Pancreas (tissue), 10 donors: ENCODE results near the gene TARP.
"Not testable (repeated sequence)": the region's sequence is repeated elsewhere in the genome, so short reads cannot be mapped to it uniquely, and the experiment has no call there.

ENCODE experiments used
- ATAC-seq, 4 donors: fragments of 200-7000 bp; cut with Tn5 transposase; one replicate each; pipeline versions ENCODE4 v1.8.0 to v1.9.1; 2020; ENCODE audit warnings: mild to moderate bottlenecking in 4 of 4, moderate library complexity in 4 of 4
- DNase-seq, 6 donors: peaks; one replicate each; pipeline ENCODE4 v3.0.0-alpha.2; 2020
- FAIRE-seq: peaks from 2 replicates; lab custom pipeline; 2012; peaks lifted over from hg19 to GRCh38; lab: Jason Lieb, UNC
- H3K27ac ChIP-seq, 4 donors: fragments of 200-600 bp; sonication (generic); 1 replicate in 3 of 4; 2 replicates in 1 of 4; pipeline versions ENCODE4 v1.5.0 to v1.8.0; 2020
- H3K27me3 ChIP-seq, 4 donors: fragments of 200-600 bp; one replicate each; pipeline ENCODE4 v1.8.0; 2021
- H3K36me3 ChIP-seq, 3 donors: fragments of 200-600 bp; sonication (generic) in 1 of 3; one replicate each; pipeline versions ENCODE4 v1.5.0 to v1.8.0; 2020 to 2021
- H3K4me1 ChIP-seq, 3 donors: fragments of 200-600 bp; one replicate each; pipeline ENCODE4 v1.8.0; 2021
- H3K4me3 ChIP-seq, 4 donors: fragments of 200-600 bp; sonication (generic) in 2 of 4; one replicate each; pipeline versions ENCODE4 v1.5.0 to v1.8.0; 2020 to 2021
- H3K9me3 ChIP-seq, 4 donors: fragments of 200-600 bp; one replicate each; pipeline ENCODE4 v1.8.0; 2021
- CTCF ChIP-seq, 4 donors: fragments of 200-600 bp; sonication (generic) in 3 of 4; IDR thresholded peaks; one replicate each; pipeline versions ENCODE4 v1.5.0 to v1.8.0; 2021; ENCODE audit warnings: antibody characterized with exemption in 4 of 4
- WGBS, 2 donors: extraction: QIAGEN DNeasy Blood & Tissue Kit; methylation state at CpG; one replicate each; pipeline ENCODE4 v1.1.7; 2013; 5-methylcytosine and 5-hydroxymethylcytosine counted together
- intact Hi-C, 3 donors: fragments of 100-400 bp; cut with DNase I; formaldehyde crosslinking; loops; one replicate each; pipeline versions ENCODE4 v1.11.1 to v1.14.2; 2022
- donor health status: healthy with polysubstance abuse.
- donor health status: DM: no; HTN: no; CAD: no; lungs with moderate emphysema.
- donor health status: DM: no; HTN: no; CAD: no.
- donor health status: control.
- donor health status: control.
- donor health status: Bipolar disorder and iron deficiency.
- donor health status: DM: yes; HTN: yes; CAD: no.
- donor health status: DM: no; HTN: no; CAD: no.
- donor health status: DM: no; HTN: no; CAD: no.
- donor health status: DM: yes; HTN: yes; CAD: no.

The TARP gene

DNA sequence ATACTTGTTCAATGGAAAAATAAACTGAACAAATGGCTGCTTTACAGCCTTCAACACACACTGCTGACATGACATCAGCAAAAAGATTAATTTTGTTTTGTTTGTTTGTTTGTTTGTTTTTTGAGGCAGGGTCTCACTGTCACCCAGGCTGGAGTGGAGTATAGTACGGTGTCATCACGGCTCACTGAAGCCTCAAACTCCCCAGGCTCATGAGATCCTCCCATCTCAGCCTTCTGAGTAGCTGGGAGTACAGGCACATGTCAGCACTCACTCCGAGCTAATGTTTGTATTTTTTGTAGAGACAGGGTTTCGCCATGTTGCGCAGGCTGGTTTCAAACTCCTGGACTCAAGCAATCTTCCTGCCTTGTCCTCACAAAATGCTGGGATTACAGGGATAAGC is 10.9 kb downstream of the TARP start:
- no peak for TF ChIP-seq CTCF (IDR thresholded peaks at IDR 0.05)
- no peaks in the 10 kb centered on the region for H3K9me3 ChIP-seq
- no peak overlapping the region for H3K27ac ChIP-seq
- H3K4me3 ChIP-seq = no peak overlapping the region
- FAIRE-seq (no peak), ATAC-seq (no peak), DNase-seq (no peak)
- intact Hi-C loops = no loop called here
- no peaks in the 10 kb centered on the region for H3K36me3 ChIP-seq
- 79 to 88% methylated on average over 5 of the region's 5 CpGs for WGBS, 2 donors
- H3K27me3 ChIP-seq = no peaks in the 10 kb centered on the region
- no peaks in the 10 kb centered on the region for H3K4me1 ChIP-seq

DNA sequence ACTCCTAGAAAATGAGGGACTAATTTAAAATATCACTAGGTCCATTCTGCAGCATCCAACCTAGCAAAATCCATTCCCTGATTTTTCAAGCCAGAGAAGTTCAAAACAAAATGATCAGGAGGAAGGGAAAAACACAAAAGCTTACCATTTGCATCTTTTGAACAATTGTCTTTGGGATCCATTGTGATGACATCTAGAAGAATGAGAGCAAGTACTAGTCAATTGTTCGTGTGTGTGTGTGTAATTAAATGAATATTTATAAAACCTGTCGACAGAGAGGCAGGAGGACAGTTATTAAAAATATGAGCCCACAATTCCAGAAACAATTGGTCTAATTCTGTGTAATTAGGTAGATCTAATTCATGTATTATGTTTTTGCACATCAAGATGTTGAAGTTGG is 11.4 kb downstream of the TARP start:
- H3K9me3 ChIP-seq, DNase-seq, FAIRE-seq, H3K27ac ChIP-seq, intact Hi-C loops, H3K36me3 ChIP-seq, H3K4me3 ChIP-seq, H3K4me1 ChIP-seq, H3K27me3 ChIP-seq, ATAC-seq: not testable (repeated sequence)
- WGBS, 2 donors = 44 to 45% methylated on average over 2 of the region's 2 CpGs

- WGBS, 2 donors = 82 to 90% methylated on average over 12 of the region's 12 CpGs
- FAIRE-seq, H3K27me3 ChIP-seq, ATAC-seq, DNase-seq, H3K4me1 ChIP-seq, H3K4me3 ChIP-seq, H3K27ac ChIP-seq, H3K9me3 ChIP-seq, H3K36me3 ChIP-seq, intact Hi-C loops: not testable (repeated sequence)
Observed at GRCh38 chr7:38261601-38262000, 11.8 kb downstream of the TARP start.

- H3K27ac ChIP-seq, FAIRE-seq, intact Hi-C loops, ATAC-seq, H3K4me1 ChIP-seq, H3K36me3 ChIP-seq, H3K4me3 ChIP-seq, H3K27me3 ChIP-seq, H3K9me3 ChIP-seq, DNase-seq: not testable (repeated sequence)
- 80 to 88% methylated on average over 8 of the region's 8 CpGs for WGBS, 2 donors
Observed at GRCh38 chr7:38259157-38259556, 14.3 kb downstream of the TARP start.

DNA sequence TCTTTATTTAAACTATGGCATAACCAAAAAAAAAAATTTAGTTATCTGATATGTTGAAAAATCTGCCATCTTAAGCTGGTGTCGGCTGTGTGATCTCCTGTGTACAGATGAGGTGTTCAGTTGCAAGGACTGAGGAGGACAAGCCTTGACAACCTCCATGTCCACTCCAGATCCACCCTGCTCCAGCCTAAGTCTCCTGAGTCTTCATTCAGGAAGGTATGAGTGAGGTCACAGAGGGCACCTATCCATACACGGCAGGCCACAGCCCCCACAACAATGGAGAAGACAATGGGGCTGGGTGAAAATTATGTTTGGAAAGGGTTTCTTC is 16.1 kb downstream of the TARP start:
- no peak for TF ChIP-seq CTCF (IDR thresholded peaks at IDR 0.05)
- no peaks in the 10 kb centered on the region for H3K36me3 ChIP-seq
- no peak for FAIRE-seq
- no peaks in the 10 kb centered on the region for H3K4me1 ChIP-seq
- no peak overlapping the region for H3K4me3 ChIP-seq
- H3K9me3 ChIP-seq = no peaks in the 10 kb centered on the region
- H3K27ac ChIP-seq = no peak overlapping the region
- ATAC-seq = no peak
- no peak for DNase-seq
- WGBS, 2 donors = 77% methylated on average over 2 of the region's 2 CpGs
- intact Hi-C loops = no loop called here
- no peaks in the 10 kb centered on the region for H3K27me3 ChIP-seq

- intact Hi-C loops, FAIRE-seq, H3K9me3 ChIP-seq, H3K4me3 ChIP-seq, DNase-seq, H3K36me3 ChIP-seq, H3K27ac ChIP-seq, H3K27me3 ChIP-seq, H3K4me1 ChIP-seq, ATAC-seq: not testable (repeated sequence)
- WGBS, 2 donors = 58 to 66% methylated on average over 3 of the region's 3 CpGs
Observed at GRCh38 chr7:38249849-38250248, 23.6 kb downstream of the TARP start.

- Histone ChIP-seq H3K9me3 (no peaks in the 10 kb centered on the region), H3K4me3 (no peak overlapping the region), H3K4me1 (no peaks in the 10 kb centered on the region), H3K27ac (no peak overlapping the region), H3K27me3 (no peaks in the 10 kb centered on the region), H3K36me3 (no peaks in the 10 kb centered on the region)
- no peak for DNase-seq
- no peak for ATAC-seq
- 84 to 92% methylated on average over 5 of the region's 5 CpGs for WGBS, 2 donors
- intact Hi-C loops = no loop called here
- no peak for FAIRE-seq
- no peak for TF ChIP-seq CTCF (IDR thresholded peaks at IDR 0.05)
Observed at GRCh38 chr7:38248069-38248567, 25.3 kb downstream of the TARP start.
